ENCODE data around the gene TMEM200C.
"Not testable (repeated sequence)": the region's sequence is repeated elsewhere in the genome, so short reads cannot be mapped to it uniquely, and the experiment has no call there.

TMEM200C gene

DNA sequence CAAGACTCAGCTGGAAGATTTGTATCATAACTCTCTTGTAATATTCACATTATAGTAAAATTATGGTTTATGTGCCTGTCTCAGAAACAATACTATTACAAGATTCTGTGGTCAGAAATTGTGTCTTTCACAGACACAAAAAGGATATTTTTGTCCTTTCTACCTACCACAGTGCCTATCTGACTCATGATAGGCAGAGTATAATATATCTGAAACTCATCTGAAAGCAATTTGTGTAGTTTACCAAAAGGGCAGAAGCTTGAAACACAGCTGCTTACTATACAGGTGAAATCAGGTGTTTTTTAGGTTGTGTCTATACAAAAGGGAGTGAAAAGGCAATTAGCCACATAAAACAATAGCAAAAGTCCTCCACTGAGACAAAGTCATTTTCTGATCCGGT lies 10.9 kb downstream of the TMEM200C start:
- H2AFZ ChIP-seq (ENCODE audit: low read depth, low read length): no peak overlapping the region
- peaks cover 13% of the 10 kb centered on the region for H3K36me3 ChIP-seq (ENCODE audit: insufficient read depth, low read length)
- H3K4me3 ChIP-seq (ENCODE audit: low read length): no peak overlapping the region
- no peaks in the 10 kb centered on the region for H3K9me3 ChIP-seq (ENCODE audit: low read length)
- no peaks in the 10 kb centered on the region for H3K27me3 ChIP-seq (ENCODE audit: insufficient read depth, low read length)
- H3K4me1 ChIP-seq (ENCODE audit: insufficient read depth, low read length): no peaks in the 10 kb centered on the region

GRCh38 chr18:5879479-5879882 lies 15.8 kb downstream of the TMEM200C start:
- Histone ChIP-seq H3K27me3 (ENCODE audit: insufficient read depth, low read length) (no peaks in the 10 kb centered on the region), H3K4me3 (ENCODE audit: low read length) (no peak overlapping the region), H3K4me1 (ENCODE audit: insufficient read depth, low read length) (no peaks in the 10 kb centered on the region), H3K9me3 (ENCODE audit: low read length) (no peaks in the 10 kb centered on the region), H2AFZ (ENCODE audit: low read depth, low read length) (no peak overlapping the region), H3K36me3 (ENCODE audit: insufficient read depth, low read length) (no peaks in the 10 kb centered on the region)

DNA sequence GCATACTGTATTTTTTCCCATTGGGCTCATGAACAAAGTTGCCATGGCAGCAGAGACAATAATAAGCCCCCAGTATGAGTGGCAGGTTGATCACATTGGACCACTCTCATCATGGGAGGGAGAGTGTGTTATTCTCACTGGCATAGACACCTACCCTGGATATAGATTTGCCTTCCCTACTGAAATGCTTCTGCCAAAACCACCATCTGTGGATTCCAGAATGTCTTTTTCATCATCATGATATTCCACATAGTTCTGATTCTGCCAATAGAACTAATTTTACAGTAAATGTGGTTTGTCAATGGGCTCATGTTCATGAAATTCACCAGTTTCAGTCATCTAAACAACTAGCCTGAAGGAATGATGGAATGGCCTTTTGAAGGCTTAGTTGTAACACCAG lies 18.4 kb downstream of the TMEM200C start:
- Histone ChIP-seq H3K4me1 (ENCODE audit: insufficient read depth, low read length) (no peaks in the 10 kb centered on the region), H3K27me3 (ENCODE audit: insufficient read depth, low read length) (no peaks in the 10 kb centered on the region), H3K4me3 (ENCODE audit: low read length) (no peak overlapping the region), H3K36me3 (ENCODE audit: insufficient read depth, low read length) (no peaks in the 10 kb centered on the region), H2AFZ (ENCODE audit: low read depth, low read length) (no peak overlapping the region), H3K9me3 (ENCODE audit: low read length) (no peaks in the 10 kb centered on the region)

- H3K36me3 ChIP-seq (ENCODE audit: insufficient read depth, low read length): no peaks in the 10 kb centered on the region
- H2AFZ ChIP-seq (ENCODE audit: low read depth, low read length): no peak overlapping the region
- H3K4me1 ChIP-seq (ENCODE audit: insufficient read depth, low read length): no peaks in the 10 kb centered on the region
- no peak overlapping the region for H3K4me3 ChIP-seq (ENCODE audit: low read length)
- no peaks in the 10 kb centered on the region for H3K27me3 ChIP-seq (ENCODE audit: insufficient read depth, low read length)
- H3K9me3 ChIP-seq (ENCODE audit: low read length): no peaks in the 10 kb centered on the region
Measured at GRCh38 chr18:5874336-5874735, 21.0 kb downstream of the TMEM200C start.

DNA sequence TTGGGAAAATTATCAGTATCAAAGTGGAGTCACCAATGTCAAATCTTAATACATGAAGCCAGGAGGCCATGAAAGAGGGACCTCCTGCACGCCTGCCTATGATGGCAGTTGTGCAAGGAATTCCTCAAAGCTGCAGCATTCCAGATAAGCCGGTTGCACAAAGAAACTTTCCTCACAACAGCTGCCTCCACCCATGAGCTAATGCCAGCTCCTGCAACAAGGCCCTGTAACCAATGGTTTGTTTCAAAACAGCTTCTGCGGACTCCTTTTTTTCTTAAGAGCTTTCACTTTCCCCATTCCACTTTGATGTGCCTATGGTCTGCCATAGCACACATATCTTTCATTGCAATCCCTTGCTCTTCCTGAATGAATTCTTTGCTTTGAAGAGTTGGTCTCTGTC lies 22.4 kb downstream of the TMEM200C start:
- Histone ChIP-seq H3K27me3 (ENCODE audit: insufficient read depth, low read length) (no peaks in the 10 kb centered on the region), H2AFZ (ENCODE audit: low read depth, low read length) (no peak overlapping the region), H3K4me1 (ENCODE audit: insufficient read depth, low read length) (no peaks in the 10 kb centered on the region), H3K9me3 (ENCODE audit: low read length) (no peaks in the 10 kb centered on the region), H3K4me3 (ENCODE audit: low read length) (no peak overlapping the region), H3K36me3 (ENCODE audit: insufficient read depth, low read length) (no peaks in the 10 kb centered on the region)

GRCh38 chr18:5871426-5871825 lies 23.9 kb downstream of the TMEM200C start:
- Histone ChIP-seq H3K9me3 (ENCODE audit: low read length) (no peaks in the 10 kb centered on the region), H2AFZ (ENCODE audit: low read depth, low read length) (no peak overlapping the region), H3K36me3 (ENCODE audit: insufficient read depth, low read length) (no peaks in the 10 kb centered on the region), H3K4me1 (ENCODE audit: insufficient read depth, low read length) (no peaks in the 10 kb centered on the region), H3K4me3 (ENCODE audit: low read length) (no peak overlapping the region), H3K27me3 (ENCODE audit: insufficient read depth, low read length) (no peaks in the 10 kb centered on the region)

- Histone ChIP-seq H3K4me3 (ENCODE audit: low read length) (no peak overlapping the region), H2AFZ (ENCODE audit: low read depth, low read length) (no peak overlapping the region), H3K9me3 (ENCODE audit: low read length) (no peaks in the 10 kb centered on the region), H3K36me3 (ENCODE audit: insufficient read depth, low read length) (no peaks in the 10 kb centered on the region), H3K27me3 (ENCODE audit: insufficient read depth, low read length) (no peaks in the 10 kb centered on the region), H3K4me1 (ENCODE audit: insufficient read depth, low read length) (no peaks in the 10 kb centered on the region)
Measured at GRCh38 chr18:5868218-5868854, 27.0 kb downstream of the TMEM200C start.

GRCh38 chr18:5865521-5865920 lies 29.8 kb downstream of the TMEM200C start:
- H3K36me3 ChIP-seq (ENCODE audit: insufficient read depth, low read length): no peaks in the 10 kb centered on the region
- H3K27me3 ChIP-seq (ENCODE audit: insufficient read depth, low read length): no peaks in the 10 kb centered on the region
- H3K9me3 ChIP-seq (ENCODE audit: low read length): no peaks in the 10 kb centered on the region
- no peaks in the 10 kb centered on the region for H3K4me1 ChIP-seq (ENCODE audit: insufficient read depth, low read length)
- no peak overlapping the region for H3K4me3 ChIP-seq (ENCODE audit: low read length)
- no peak overlapping the region for H2AFZ ChIP-seq (ENCODE audit: low read depth, low read length)

- not testable (repeated sequence) for H3K9me3 ChIP-seq (ENCODE audit: low read length); H3K4me1 ChIP-seq (ENCODE audit: insufficient read depth, low read length); H3K36me3 ChIP-seq (ENCODE audit: insufficient read depth, low read length); H3K27me3 ChIP-seq (ENCODE audit: insufficient read depth, low read length); H3K4me3 ChIP-seq (ENCODE audit: low read length); H2AFZ ChIP-seq (ENCODE audit: low read depth, low read length)
Measured at GRCh38 chr18:5862127-5862526, 33.2 kb downstream of the TMEM200C start.

GRCh38 chr18:5857180-5857579 lies 38.1 kb downstream of the TMEM200C start:
- Histone ChIP-seq H3K4me1 (ENCODE audit: insufficient read depth, low read length) (no peaks in the 10 kb centered on the region), H2AFZ (ENCODE audit: low read depth, low read length) (no peak overlapping the region), H3K27me3 (ENCODE audit: insufficient read depth, low read length) (peaks cover 2% of the 10 kb centered on the region), H3K9me3 (ENCODE audit: low read length) (no peaks in the 10 kb centered on the region), H3K36me3 (ENCODE audit: insufficient read depth, low read length) (no peaks in the 10 kb centered on the region), H3K4me3 (ENCODE audit: low read length) (no peak overlapping the region)

GRCh38 chr18:5853253-5853652 lies 42.1 kb downstream of the TMEM200C start:
- Histone ChIP-seq H3K9me3 (ENCODE audit: low read length) (no peaks in the 10 kb centered on the region), H3K4me1 (ENCODE audit: insufficient read depth, low read length) (no peaks in the 10 kb centered on the region), H3K4me3 (ENCODE audit: low read length) (no peak overlapping the region), H2AFZ (ENCODE audit: low read depth, low read length) (no peak overlapping the region), H3K27me3 (ENCODE audit: insufficient read depth, low read length) (peaks cover 2% of the 10 kb centered on the region), H3K36me3 (ENCODE audit: insufficient read depth, low read length) (no peaks in the 10 kb centered on the region)

GRCh38 chr18:5851998-5852397 lies 43.3 kb downstream of the TMEM200C start:
- H2AFZ ChIP-seq (ENCODE audit: low read depth, low read length): no peak overlapping the region
- H3K9me3 ChIP-seq (ENCODE audit: low read length): no peaks in the 10 kb centered on the region
- H3K4me3 ChIP-seq (ENCODE audit: low read length): no peak overlapping the region
- H3K27me3 ChIP-seq (ENCODE audit: insufficient read depth, low read length): peaks cover 2% of the 10 kb centered on the region
- H3K36me3 ChIP-seq (ENCODE audit: insufficient read depth, low read length): no peaks in the 10 kb centered on the region
- H3K4me1 ChIP-seq (ENCODE audit: insufficient read depth, low read length): no peaks in the 10 kb centered on the region

DNA sequence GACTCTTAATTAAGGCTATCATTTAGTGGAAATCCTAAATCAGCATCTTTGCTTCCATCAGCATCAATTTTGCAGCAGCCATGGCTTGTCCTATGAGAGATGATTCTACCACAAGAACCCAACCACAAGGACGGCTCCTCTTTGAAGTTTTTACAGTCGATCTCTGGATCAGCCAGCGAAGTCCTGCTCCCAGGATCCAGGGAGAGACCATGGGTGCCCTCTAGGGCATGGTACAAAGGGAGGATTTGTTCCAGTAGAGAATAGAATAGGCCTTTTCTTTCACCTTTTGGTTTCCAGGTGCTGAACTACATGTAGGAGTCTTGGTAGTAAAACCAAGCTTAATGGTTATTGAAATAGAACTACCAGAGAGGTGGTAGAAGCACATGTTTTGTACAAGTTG lies 52.7 kb downstream of the TMEM200C start:
- Histone ChIP-seq H3K27me3 (ENCODE audit: insufficient read depth, low read length) (peaks cover 4% of the 10 kb centered on the region), H3K4me3 (ENCODE audit: low read length) (no peak overlapping the region)

GRCh38 chr18:5841518-5841917 lies 53.8 kb downstream of the TMEM200C start:
- no peak overlapping the region for H3K4me3 ChIP-seq (ENCODE audit: low read length)
- no peaks in the 10 kb centered on the region for H3K9me3 ChIP-seq (ENCODE audit: low read length)
- H2AFZ ChIP-seq (ENCODE audit: low read depth, low read length): no peak overlapping the region
- H3K4me1 ChIP-seq (ENCODE audit: insufficient read depth, low read length): no peaks in the 10 kb centered on the region
- peaks cover 4% of the 10 kb centered on the region for H3K27me3 ChIP-seq (ENCODE audit: insufficient read depth, low read length)
- no peaks in the 10 kb centered on the region for H3K36me3 ChIP-seq (ENCODE audit: insufficient read depth, low read length)

More for the DNA sequence above, 52.7 kb downstream of the TMEM200C start:
- H3K36me3 ChIP-seq (ENCODE audit: insufficient read depth, low read length): no peaks in the 10 kb centered on the region
- no peaks in the 10 kb centered on the region for H3K4me1 ChIP-seq (ENCODE audit: insufficient read depth, low read length)
- no peak overlapping the region for H2AFZ ChIP-seq (ENCODE audit: low read depth, low read length)
- no peaks in the 10 kb centered on the region for H3K9me3 ChIP-seq (ENCODE audit: low read length)

Measured in neuron (in vitro differentiated cells).